HepG2 (cell line): ENCODE data around the gene MOG. TPM values are rescaled to one million over a fixed set of nuclear protein-coding genes. Genes with fewer than 3 reads are reported as not detected.

Experiments used
- ATAC-seq: fragments of 200-7000 bp; cut with Tn5 transposase; 3 replicates; pipeline ENCODE4 v1.9.1; 2020; ENCODE audit warnings: mild to moderate bottlenecking, moderate library complexity
- BruUV-seq: library from RNA; stranded (reverse); fragments of 400-500 nt; replicated peaks from 2 replicates; lab custom pipeline; 2021; lab: Mats Ljungman, UMichigan
- CTCF ChIA-PET: fragments of 300-600 bp; formaldehyde crosslinking; extraction: SDS; loops from one replicate; lab custom pipeline; 2021; ENCODE audit warnings: low total read pairs, inconsistent platforms, low intra/inter-chr PET ratio; lab: Yijun Ruan, JAX
- POLR2A ChIA-PET: fragments of 350-600 bp; sonication (Branson Sonifier 250); formaldehyde crosslinking; loops from one replicate; lab custom pipeline; 2020; ENCODE audit warnings: antibody characterized with exemption, inconsistent platforms; lab: Yijun Ruan, JAX
- DNase-seq: peaks from one replicate; pipeline ENCODE4 v3.0.0-alpha.2; 2015; ENCODE audit warnings: low spot score
- FAIRE-seq: peaks from 3 replicates; lab custom pipeline; 2011; peaks lifted over from hg19 to GRCh38; lab: Jason Lieb, UNC
- H2AFZ ChIP-seq: one replicate; pipeline ENCODE4 v1.6.1; 2011; ENCODE audit warnings: low read length, inconsistent platforms
- H3K27ac ChIP-seq: fragments of 300-600 bp; 3 replicates; pipeline ENCODE4 v1.8.0; 2011; ENCODE audit warnings: mixed run types, mild to moderate bottlenecking, mixed read lengths, low read length, inconsistent platforms; ENCODE audit not compliant: insufficient read depth; ENCODE audit errors: extremely low read length
- H3K27me3 ChIP-seq, 2 experiments: fragments of 200-600 bp in 1 of 2; 2 replicates in 1 of 2; 3 replicates in 1 of 2; pipeline versions ENCODE4 v1.6.0 to v1.8.0; 2011; ENCODE audit warnings: low read length in 2 of 2, mild to moderate bottlenecking in 2 of 2, moderate library complexity in 2 of 2, inconsistent platforms in 1 of 2; ENCODE audit not compliant: insufficient read depth in 2 of 2, control insufficient read depth in 1 of 2
- H3K36me3 ChIP-seq, 2 experiments: fragments of 200-600 bp in 1 of 2; replicated peaks in 1 of 2; 2 replicates in 1 of 2; 3 replicates in 1 of 2; pipeline versions ENCODE4 v1.5.1 to v1.8.0; 2011; ENCODE audit warnings: low read length in 2 of 2, inconsistent platforms in 1 of 2; ENCODE audit not compliant: insufficient read depth in 2 of 2, control insufficient read depth in 1 of 2
- H3K4me1 ChIP-seq: 2 replicates; pipeline ENCODE4 v1.5.1; 2012; ENCODE audit warnings: low read length, inconsistent platforms; ENCODE audit not compliant: insufficient read depth
- H3K4me2 ChIP-seq: 2 replicates; pipeline ENCODE4 v1.6.0; 2011; ENCODE audit warnings: low read depth, low read length, inconsistent platforms
- H3K4me3 ChIP-seq, 3 experiments: fragments of 200-600 bp in 1 of 3; sonication (generic), shearing (Covaris generic) in 1 of 3; replicated peaks in 1 of 3; 2 replicates each; pipeline ENCODE4 v1.5.1; 2011 to 2016; ENCODE audit warnings: low read length in 3 of 3, inconsistent platforms in 2 of 3, low read depth in 2 of 3, mild to moderate bottlenecking in 2 of 3, control low read depth in 1 of 3, mixed read lengths in 1 of 3; ENCODE audit not compliant: insufficient read depth in 1 of 3
- H3K79me2 ChIP-seq: one replicate; pipeline ENCODE4 v1.6.1; 2011; ENCODE audit warnings: low read length, inconsistent platforms; ENCODE audit not compliant: insufficient read depth
- H3K9ac ChIP-seq: 2 replicates; pipeline ENCODE4 v1.6.0; 2011; ENCODE audit warnings: mild to moderate bottlenecking, low read depth, low read length, inconsistent platforms; ENCODE audit not compliant: insufficient read depth
- H3K9me3 ChIP-seq: 2 replicates; pipeline ENCODE4 v1.5.1; 2012; ENCODE audit warnings: mild to moderate bottlenecking, low read length
- H4K20me1 ChIP-seq: 2 replicates; pipeline ENCODE4 v1.6.0; 2011; ENCODE audit warnings: inconsistent platforms, mild to moderate bottlenecking, low read length, moderate library complexity; ENCODE audit not compliant: insufficient read depth
- AKNA ChIP-seq: sonication (generic); formaldehyde crosslinking; IDR thresholded peaks from 2 replicates; pipeline ENCODE4 v1.4.0; 2020; ENCODE audit warnings: missing genetic modification reagents, borderline replicate concordance
- CTCF ChIP-seq: sonication (generic); formaldehyde crosslinking; IDR thresholded peaks from 2 replicates; pipeline ENCODE4 v1.5.0; 2020; ENCODE audit warnings: mild to moderate bottlenecking, missing genetic modification reagents, moderate library complexity
- KAT8 ChIP-seq: IDR thresholded peaks from 2 replicates; pipeline ENCODE4 v1.6.1; 2016; ENCODE audit warnings: missing genetic modification reagents, missing compliant biosample characterization
- KIAA2018 ChIP-seq: sonication (generic); formaldehyde crosslinking; IDR thresholded peaks from 2 replicates; pipeline ENCODE4 v1.5.0; 2020; ENCODE audit warnings: mild to moderate bottlenecking, missing genetic modification reagents, borderline replicate concordance
- XRCC5 ChIP-seq: fragments of 200-400 bp; formaldehyde crosslinking; optimal IDR thresholded peaks from 2 replicates; pipeline ENCODE3; 2017; ENCODE audit warnings: mild to moderate bottlenecking, low read length
- ZNF570 ChIP-seq: sonication (generic); formaldehyde crosslinking; IDR thresholded peaks from 2 replicates; pipeline ENCODE4 v1.4.0; 2020; ENCODE audit warnings: mild to moderate bottlenecking, missing genetic modification reagents, borderline replicate concordance
- WGBS: methylation state at CpG from one replicate; pipeline ENCODE4 v1.1.6; 2017; ENCODE audit warnings: low lambda C conversion rate; 5-methylcytosine and 5-hydroxymethylcytosine counted together
- in situ Hi-C: cut with HindIII; loops from 2 replicates; pipeline ENCODE4 v1.10.0; 2017; ENCODE audit warnings: low pct_unique_long_range_greater_than_20kb; ENCODE audit not compliant: extremely low pct_ligation_motif_present
- intact Hi-C: fragments of 100-400 bp; cut with micrococcal nuclease; formaldehyde crosslinking; loops from one replicate; pipeline ENCODE4 v1.10.0; 2022; ENCODE audit not compliant: unreplicated experiment
- polyA plus RNA-seq, 8 experiments: library from polyadenylated mRNA; depleted of rRNA in 3 of 8; stranded (reverse) in 7 of 8; unstranded in 1 of 8; fragments of >200 nt; fragmentation: Illumina TruSeq in 4 of 8; extraction: Trizol in 4 of 8; gene quantifications; 2 replicates each; pipeline versions ENCODE4 v1.2.1 to v1.2.3, GENCODE V29; 2011 to 2016; ENCODE audit warnings: low read depth in 4 of 8, missing spikeins in 1 of 8, mixed read lengths in 1 of 8; ENCODE audit not compliant: insufficient read depth in 1 of 8
- total RNA-seq, 5 experiments: library from RNA; depleted of rRNA; stranded (reverse); fragments of >200 nt; fragmentation: Illumina TruSeq; extraction: Trizol; gene quantifications; 2 replicates each; pipeline ENCODE4 v1.2.3, GENCODE V29; 2016; ENCODE audit warnings: low read depth in 1 of 5

The MOG gene
- total and polyA plus RNA-seq, 2 of the 13 experiments (the other 11 are each of a cell fraction or from before 2014, with no cell fraction given) = not detected

GRCh38 chr6:29705389-29706231 is 48.7 kb downstream of the MOG start:
- Histone ChIP-seq H3K36me3 (no peaks in the 10 kb centered on the region), H4K20me1 (no peaks in the 10 kb centered on the region), H3K27me3 (peaks cover 0 to 13% of the 10 kb centered on the region in 2 experiments; a peak in 2 of 5 replicates), H3K79me2 (no peaks in the 10 kb centered on the region), H3K9me3 (no peaks in the 10 kb centered on the region), H3K4me3 (no peak overlapping the region), H3K27ac (no peak overlapping the region), H3K9ac (no peak overlapping the region), H3K4me1 (peaks cover 10% of the 10 kb centered on the region), H3K4me2 (no peak overlapping the region), H2AFZ (no peak overlapping the region)
- in situ Hi-C loops (no loop called here), intact Hi-C loops (loop anchor here (1.0 to 10.0 kb wide), 3 partner anchors 48 to 307 kb away; no protein-coding TSS in a partner anchor)
- peak; percentile 97 for FAIRE-seq
- peak; percentile 64 for ATAC-seq
- ChIA-PET POLR2A (no interaction called here), CTCF (interaction anchor here (1.9 to 3.6 kb wide), 2 partner anchors 47 to 129 kb away, joined by 18 to 29 read pairs; no protein-coding TSS in a partner anchor)
- no TSS peak for BruUV-seq
- DNase-seq = peak; percentile 62
- 10% methylated on average over 10 of the region's 10 CpGs for WGBS
- TF ChIP-seq CTCF (CRISPR knock-in tag) = peak; percentile 81
- TF ChIP-seq KAT8 (CRISPR knock-in tag) = 0 out of 2 replicates have a peak, but pooled peaks have one; percentile 16
- no peak for TF ChIP-seq ZNF570 (CRISPR knock-in tag)
- TF ChIP-seq AKNA (CRISPR knock-in tag) = no peak
- no peak for TF ChIP-seq KIAA2018 (CRISPR knock-in tag)
- peak; percentile 28 for TF ChIP-seq XRCC5
